GM13977 (cell line): ENCODE measurements around the gene MRPL47.
A peak's percentile ranks its signal among the peaks of the same experiment; 100 is the strongest.
"Not testable (repeated sequence)": the region's sequence is repeated elsewhere in the genome, so short reads cannot be mapped to it uniquely, and the experiment has no call there.

Experiments used
- DNase-seq: peaks from one replicate; pipeline ENCODE4 v3.0.0; 2012; ENCODE audit warnings: low spot score
- CTCF ChIP-seq: IDR thresholded peaks from 2 replicates; pipeline ENCODE4 v1.5.1; 2012; ENCODE audit warnings: mild to moderate bottlenecking, control low read depth; ENCODE audit not compliant: insufficient read depth; ENCODE audit errors: extremely low read depth, missing control alignments
- in situ Hi-C: fragments of 300-500 bp; cut with MboI; formaldehyde crosslinking; loops from one replicate; pipeline ENCODE4 v1.12.0; 2022; ENCODE audit warnings: low sequenced_read_pairs, low pct_unique_long_range_greater_than_20kb, mixed read lengths, inconsistent platforms; ENCODE audit not compliant: unreplicated experiment

The MRPL47 gene

DNA sequence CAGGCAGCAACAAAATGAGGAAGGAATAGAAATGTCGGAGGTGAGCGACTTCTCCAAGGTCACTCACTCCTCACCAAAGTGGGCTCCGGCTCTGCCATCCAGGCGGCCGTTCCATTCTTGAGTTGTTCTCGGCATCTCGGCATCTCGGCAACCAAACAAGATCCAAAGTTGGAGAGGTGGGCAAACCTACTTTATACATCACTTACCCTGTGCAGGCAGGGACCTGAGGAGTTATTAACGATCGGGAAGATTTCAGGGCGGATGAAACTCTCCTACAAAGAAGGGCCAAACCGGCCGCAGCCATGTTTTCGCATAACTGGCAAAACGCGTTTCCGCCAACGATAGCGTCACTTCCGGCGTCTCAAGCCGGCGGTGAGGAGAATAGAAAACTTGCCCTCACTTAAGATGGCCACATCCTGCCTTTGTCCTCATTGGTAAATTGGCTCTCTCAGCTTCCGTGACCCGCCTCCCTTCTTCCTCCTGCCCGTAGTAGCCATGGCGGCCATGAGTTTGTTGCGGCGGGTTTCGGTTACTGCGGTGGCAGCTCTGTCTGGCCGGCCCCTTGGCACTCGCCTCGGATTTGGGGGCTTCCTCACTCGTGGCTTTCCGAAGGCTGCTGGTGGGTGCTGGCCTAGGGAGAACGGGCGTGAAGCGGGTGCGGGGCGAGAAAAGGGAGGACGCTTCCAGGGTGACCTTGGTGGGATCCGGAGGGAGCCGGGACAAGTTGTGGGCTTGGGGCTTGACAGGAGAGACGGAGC, at the start of gene MRPL47, which contains the start of gene NDUFB5:
TSS of gene MRPL47 (minus strand) at position 318 of the 758 bp plus-strand sequence. CDS start at position 304, 14 bp downstream.
TSS of gene NDUFB5 (plus strand) at position 474 of the 758 bp plus-strand sequence. CDS start at position 496, 22 bp downstream.
- peak; percentile 89 for DNase-seq
- in situ Hi-C loops = no loop called here
- no peak for TF ChIP-seq CTCF

GRCh38 chr3:179653096-179653797, 48.8 kb upstream of the MRPL47 start:
- in situ Hi-C loops = no loop called here
- DNase-seq = peak; percentile 68
- peak; percentile 45 for TF ChIP-seq CTCF

DNA sequence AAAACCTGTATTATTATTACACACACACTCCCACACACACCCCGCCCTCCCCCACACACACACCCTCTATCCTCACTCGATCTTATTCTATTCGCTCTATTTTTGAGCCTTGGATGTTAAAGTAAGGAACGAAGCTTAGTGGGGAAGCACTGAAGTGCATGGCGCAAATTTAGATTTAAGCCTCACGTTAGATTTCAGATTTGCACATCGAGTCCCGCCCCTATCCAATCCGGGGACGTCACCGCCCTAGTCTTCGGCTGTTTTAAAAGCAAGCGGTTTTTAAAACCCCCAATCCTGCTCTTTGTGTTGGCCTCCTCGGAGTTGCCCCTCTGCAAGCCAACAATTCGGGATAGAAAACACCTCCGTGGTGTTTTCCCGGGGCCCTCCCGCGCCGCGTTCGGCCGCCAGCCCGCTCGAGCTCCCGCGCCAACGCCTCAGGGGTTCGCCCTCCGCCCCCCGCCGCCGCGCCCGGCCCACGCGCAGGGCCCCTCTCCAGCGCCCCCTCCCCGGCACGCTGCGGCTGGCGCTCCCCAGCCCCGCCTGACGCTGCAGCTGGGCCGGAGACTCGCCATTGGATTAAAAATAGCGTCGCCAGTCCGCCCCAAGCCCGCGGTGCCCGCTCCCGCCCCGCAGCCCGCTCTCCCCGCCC, 48.1 kb upstream of the MRPL47 start, which contains the start of gene USP13:
TSS of gene USP13 (plus strand) at position 594 of the 649 bp plus-strand sequence. CDS start 186 bp downstream, outside the sequence.
- peak; percentile 88 for DNase-seq
- TF ChIP-seq CTCF = peak; percentile 22
- in situ Hi-C loops = no loop called here

- in situ Hi-C loops = no loop called here
- no peak for DNase-seq
- no peak for TF ChIP-seq CTCF
Measured at GRCh38 chr3:179651687-179652446, 47.4 kb upstream of the MRPL47 start.

GRCh38 chr3:179646177-179646576, 41.7 kb upstream of the MRPL47 start:
- in situ Hi-C loops = no loop called here
- TF ChIP-seq CTCF = no peak
- no peak for DNase-seq

GRCh38 chr3:179643837-179644236, 39.4 kb upstream of the MRPL47 start:
- in situ Hi-C loops, DNase-seq: not testable (repeated sequence)
